Measurements from ENCODE around the gene WASF3. TPM values are rescaled to one million over a fixed set of nuclear protein-coding genes. Genes with fewer than 3 reads are reported as not detected.

The WASF3 gene
- total RNA-seq, 1 donor from 2014 or later: 13.0 TPM

DNA sequence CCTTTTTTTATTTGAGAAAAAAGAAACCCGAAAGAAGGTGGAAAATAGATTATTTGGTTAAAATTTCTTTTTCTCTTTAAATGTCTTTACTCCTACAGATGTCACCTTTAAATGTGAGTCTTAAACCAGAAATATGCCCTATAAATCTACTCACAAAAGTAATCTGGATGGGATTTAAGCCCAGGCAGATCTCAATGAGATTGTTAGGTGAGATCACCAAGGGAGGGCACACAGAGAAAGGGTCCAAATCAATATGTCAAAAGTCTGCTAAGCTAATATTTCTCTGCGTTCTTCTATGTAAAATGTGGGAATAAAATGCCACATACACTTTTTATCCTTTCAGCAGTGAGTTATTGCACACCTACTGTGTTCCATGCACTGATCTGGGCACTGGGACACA, 32.9 kb downstream of the WASF3 start:
- Mint-ChIP-seq H3K27ac (ENCODE audit: unreplicated experiment) (no peak overlapping the region), H3K4me1 (ENCODE audit: unreplicated experiment) (peaks cover 3% of the 10 kb centered on the region), H3K4me3 (ENCODE audit: unreplicated experiment) (no peak overlapping the region), H3K9me3 (ENCODE audit: unreplicated experiment) (no peaks in the 10 kb centered on the region), H3K36me3 (ENCODE audit: low read depth, unreplicated experiment) (no peaks in the 10 kb centered on the region), H3K27me3 (ENCODE audit: unreplicated experiment) (peaks cover 1% of the 10 kb centered on the region)
- TF ChIP-seq, protein P1, sequence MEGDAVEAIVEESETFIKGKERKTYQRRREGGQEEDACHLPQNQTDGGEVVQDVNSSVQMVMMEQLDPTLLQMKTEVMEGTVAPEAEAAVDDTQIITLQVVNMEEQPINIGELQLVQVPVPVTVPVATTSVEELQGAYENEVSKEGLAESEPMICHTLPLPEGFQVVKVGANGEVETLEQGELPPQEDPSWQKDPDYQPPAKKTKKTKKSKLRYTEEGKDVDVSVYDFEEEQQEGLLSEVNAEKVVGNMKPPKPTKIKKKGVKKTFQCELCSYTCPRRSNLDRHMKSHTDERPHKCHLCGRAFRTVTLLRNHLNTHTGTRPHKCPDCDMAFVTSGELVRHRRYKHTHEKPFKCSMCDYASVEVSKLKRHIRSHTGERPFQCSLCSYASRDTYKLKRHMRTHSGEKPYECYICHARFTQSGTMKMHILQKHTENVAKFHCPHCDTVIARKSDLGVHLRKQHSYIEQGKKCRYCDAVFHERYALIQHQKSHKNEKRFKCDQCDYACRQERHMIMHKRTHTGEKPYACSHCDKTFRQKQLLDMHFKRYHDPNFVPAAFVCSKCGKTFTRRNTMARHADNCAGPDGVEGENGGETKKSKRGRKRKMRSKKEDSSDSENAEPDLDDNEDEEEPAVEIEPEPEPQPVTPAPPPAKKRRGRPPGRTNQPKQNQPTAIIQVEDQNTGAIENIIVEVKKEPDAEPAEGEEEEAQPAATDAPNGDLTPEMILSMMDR (IDR thresholded peaks at IDR 0.05; ENCODE audit: unreplicated experiment): no peak
- DNase-seq (ENCODE audit: low spot score): no peak

DNA sequence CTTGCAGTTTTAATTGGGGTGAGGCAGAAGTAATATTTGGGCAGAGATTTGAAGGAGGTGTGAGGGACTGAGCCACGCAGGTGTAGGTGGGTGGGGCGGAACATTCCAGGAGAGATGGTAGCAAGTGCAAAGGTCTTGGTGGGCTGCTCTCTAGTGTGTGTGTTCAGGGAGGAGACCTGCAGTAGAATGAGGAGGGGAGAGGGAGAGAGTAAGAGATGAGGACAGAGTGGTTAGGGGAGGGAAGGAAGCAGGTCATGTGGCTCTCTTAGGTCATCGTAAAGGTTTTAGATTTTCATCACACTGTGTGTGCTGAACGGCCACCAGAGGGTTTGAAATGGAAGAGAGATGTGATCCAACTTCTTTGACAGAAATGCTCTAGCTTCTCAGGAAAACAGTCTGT, 33.5 kb downstream of the WASF3 start:
- Mint-ChIP-seq H3K27me3 (ENCODE audit: unreplicated experiment) (peaks cover 1% of the 10 kb centered on the region), H3K4me3 (ENCODE audit: unreplicated experiment) (no peak overlapping the region), H3K36me3 (ENCODE audit: low read depth, unreplicated experiment) (no peaks in the 10 kb centered on the region), H3K9me3 (ENCODE audit: unreplicated experiment) (no peaks in the 10 kb centered on the region), H3K4me1 (ENCODE audit: unreplicated experiment) (peaks cover 3% of the 10 kb centered on the region), H3K27ac (ENCODE audit: unreplicated experiment) (no peak overlapping the region)
- TF ChIP-seq, protein P1 (IDR thresholded peaks at IDR 0.05; ENCODE audit: unreplicated experiment): no peak
- DNase-seq (ENCODE audit: low spot score): no peak

DNA sequence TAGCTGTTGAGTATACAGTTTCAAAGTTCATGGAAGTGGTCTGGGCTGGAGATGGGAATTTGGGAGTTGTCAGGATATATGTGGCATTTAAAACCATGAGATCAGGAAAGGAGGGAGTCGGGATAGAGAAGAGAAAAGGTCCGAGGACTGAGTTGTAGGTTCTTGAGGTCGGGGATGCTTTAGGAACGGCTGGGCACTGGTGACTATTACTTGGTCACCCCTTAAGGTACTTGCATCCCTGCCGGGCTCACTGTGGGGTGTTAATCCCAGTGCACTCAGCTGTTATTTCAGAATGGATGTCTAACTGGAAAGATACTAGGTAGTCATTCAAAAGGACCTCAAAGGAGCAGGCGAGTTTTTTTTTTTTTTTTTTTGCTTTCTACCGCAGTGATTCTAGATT, 34.2 kb downstream of the WASF3 start:
- no peak overlapping the region for H3K4me3 Mint-ChIP-seq (ENCODE audit: unreplicated experiment)
- H3K4me1 Mint-ChIP-seq (ENCODE audit: unreplicated experiment): peaks cover 3% of the 10 kb centered on the region
- H3K36me3 Mint-ChIP-seq (ENCODE audit: low read depth, unreplicated experiment): no peaks in the 10 kb centered on the region
- H3K27me3 Mint-ChIP-seq (ENCODE audit: unreplicated experiment): peaks cover 1% of the 10 kb centered on the region
- H3K9me3 Mint-ChIP-seq (ENCODE audit: unreplicated experiment): no peaks in the 10 kb centered on the region
- DNase-seq (ENCODE audit: low spot score): no peak
- H3K27ac Mint-ChIP-seq (ENCODE audit: unreplicated experiment): no peak overlapping the region
- TF ChIP-seq, protein P1 (IDR thresholded peaks at IDR 0.05; ENCODE audit: unreplicated experiment): no peak

DNA sequence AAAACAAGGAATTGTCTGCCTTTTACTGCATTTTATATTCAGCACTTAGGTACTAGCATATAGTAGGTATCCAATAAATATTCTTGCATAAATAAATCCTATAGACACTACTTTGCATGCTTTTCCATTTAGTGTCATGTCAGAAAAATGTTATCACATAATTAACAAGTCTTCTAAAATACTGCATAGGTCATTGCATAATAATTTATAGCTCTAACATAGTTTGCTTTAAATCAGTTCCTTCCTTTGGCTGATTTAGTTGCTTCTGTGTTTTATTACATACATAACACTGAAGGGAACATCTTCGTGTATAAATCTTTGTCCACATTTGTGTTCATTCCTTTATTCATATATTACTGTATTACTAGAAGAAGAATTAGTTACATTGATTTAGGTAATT, 36.2 kb downstream of the WASF3 start:
- peaks cover 3% of the 10 kb centered on the region for H3K4me1 Mint-ChIP-seq (ENCODE audit: unreplicated experiment)
- H3K4me3 Mint-ChIP-seq (ENCODE audit: unreplicated experiment): no peak overlapping the region
- H3K9me3 Mint-ChIP-seq (ENCODE audit: unreplicated experiment): no peaks in the 10 kb centered on the region
- TF ChIP-seq, protein P1 (IDR thresholded peaks at IDR 0.05; ENCODE audit: unreplicated experiment): no peak
- H3K27me3 Mint-ChIP-seq (ENCODE audit: unreplicated experiment): peaks cover 1% of the 10 kb centered on the region
- DNase-seq (ENCODE audit: low spot score): no peak
- H3K27ac Mint-ChIP-seq (ENCODE audit: unreplicated experiment): no peak overlapping the region
- no peaks in the 10 kb centered on the region for H3K36me3 Mint-ChIP-seq (ENCODE audit: low read depth, unreplicated experiment)

DNA sequence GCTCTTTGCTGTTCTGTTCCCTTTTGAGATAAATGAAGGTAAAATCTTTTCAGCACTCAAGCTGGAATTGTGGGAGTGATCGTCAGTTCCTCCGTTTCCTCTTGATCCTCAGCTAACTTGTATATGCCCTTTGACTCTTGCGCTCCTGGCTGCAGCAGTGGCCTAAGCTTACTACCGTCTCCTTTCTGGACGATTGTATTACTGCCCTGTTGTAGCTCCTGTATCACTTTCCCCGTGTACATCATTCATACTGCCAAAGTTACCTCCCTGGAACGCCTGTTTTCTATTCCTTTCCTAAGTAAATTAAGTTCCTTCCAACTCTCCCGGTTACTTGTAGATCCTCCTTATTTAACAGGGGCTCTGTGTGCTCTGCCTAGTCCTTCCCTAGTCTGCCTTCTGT, 36.9 kb downstream of the WASF3 start:
- no peak overlapping the region for H3K27ac Mint-ChIP-seq (ENCODE audit: unreplicated experiment)
- no peak for DNase-seq (ENCODE audit: low spot score)
- H3K27me3 Mint-ChIP-seq (ENCODE audit: unreplicated experiment): peaks cover 1% of the 10 kb centered on the region
- H3K4me1 Mint-ChIP-seq (ENCODE audit: unreplicated experiment): peaks cover 3% of the 10 kb centered on the region
- H3K9me3 Mint-ChIP-seq (ENCODE audit: unreplicated experiment): no peaks in the 10 kb centered on the region
- no peak overlapping the region for H3K4me3 Mint-ChIP-seq (ENCODE audit: unreplicated experiment)
- TF ChIP-seq, protein P1 (IDR thresholded peaks at IDR 0.05; ENCODE audit: unreplicated experiment): no peak
- H3K36me3 Mint-ChIP-seq (ENCODE audit: low read depth, unreplicated experiment): no peaks in the 10 kb centered on the region
